Liver (tissue), 3 donors: ENCODE results near the gene RXRG.

Experiments
- CTCF ChIP-seq: fragments of 150-350 bp; IDR thresholded peaks from 2 replicates; pipeline ENCODE4 v1.5.1; 2017; ENCODE audit warnings: improper control_type of control experiment, low read depth, low read length; ENCODE audit not compliant: missing input control
- FOXA1 ChIP-seq: IDR thresholded peaks from 2 replicates; pipeline ENCODE4 v1.6.1; 2016; ENCODE audit warnings: antibody characterized with exemption
- GABPA ChIP-seq, 2 donors: IDR thresholded peaks in 1 of 2; conservative IDR thresholded peaks in 1 of 2; 2 replicates each; pipeline ENCODE4 v1.6.1; 2016; ENCODE audit warnings: antibody characterized with exemption in 2 of 2, mild to moderate bottlenecking in 1 of 2, moderate library complexity in 1 of 2
- RAD21 ChIP-seq, 2 donors: IDR thresholded peaks; 2 replicates each; pipeline ENCODE4 v1.6.1; 2016; ENCODE audit warnings: antibody characterized with exemption in 2 of 2, mild to moderate bottlenecking in 2 of 2
- donor health status: healthy.
- donor health status: healthy.

GRCh38 chr1:165387505-165387904 is 57.4 kb downstream of the RXRG start:
- TF ChIP-seq GABPA (IDR thresholded peaks at IDR 0.05 in 1 of 2, conservative IDR thresholded peaks at IDR 0.05 in 1 of 2), result no peak
- TF ChIP-seq CTCF, result no peak
- TF ChIP-seq FOXA1, result no peak
- TF ChIP-seq RAD21 (IDR thresholded peaks at IDR 0.05), result no peak
